Spleen (tissue), 11 donors: ENCODE measurements around the gene LRRC53. TPM values are rescaled to one million over a fixed set of nuclear protein-coding genes. Genes with fewer than 3 reads are reported as not detected.

Source experiments
- DNase-seq: peaks from one replicate; pipeline ENCODE4 v3.0.0-alpha.2; 2020
- H3K27ac ChIP-seq, 8 donors: fragments of 200-600 bp; sonication (generic) in 7 of 8; 1 replicate in 4 of 8; 2 replicates in 4 of 8; pipeline versions ENCODE4 v1.5.0 to v1.8.0; 2016 to 2021; ENCODE audit warnings: inconsistent platforms in 4 of 8, mild to moderate bottlenecking in 4 of 8, moderate library complexity in 1 of 8
- H3K27me3 ChIP-seq, 7 donors: fragments of 200-600 bp; sonication (generic) in 6 of 7; replicated peaks in 1 of 7; 1 replicate in 4 of 7; 2 replicates in 3 of 7; pipeline versions ENCODE4 v1.5.0 to v1.8.0; 2016 to 2021; ENCODE audit warnings: inconsistent platforms in 3 of 7, mild to moderate bottlenecking in 1 of 7
- H3K36me3 ChIP-seq, 6 donors: fragments of 200-600 bp; sonication (generic) in 5 of 6; 1 replicate in 4 of 6; 2 replicates in 2 of 6; pipeline versions ENCODE4 v1.5.0 to v1.8.0; 2016 to 2021; ENCODE audit warnings: inconsistent platforms in 2 of 6
- H3K4me1 ChIP-seq, 6 donors: fragments of 200-600 bp; sonication (generic) in 5 of 6; 1 replicate in 3 of 6; 2 replicates in 3 of 6; pipeline versions ENCODE4 v1.5.0 to v1.8.0; 2016 to 2021; ENCODE audit warnings: inconsistent platforms in 3 of 6
- H3K4me3 ChIP-seq, 8 donors: fragments of 200-600 bp; sonication (generic) in 7 of 8; 1 replicate in 4 of 8; 2 replicates in 4 of 8; pipeline versions ENCODE4 v1.5.0 to v1.8.0; 2016 to 2021; ENCODE audit warnings: inconsistent platforms in 4 of 8, mild to moderate bottlenecking in 4 of 8, moderate library complexity in 2 of 8
- H3K9me3 ChIP-seq, 8 donors: fragments of 200-600 bp; sonication (generic) in 7 of 8; 1 replicate in 4 of 8; 2 replicates in 4 of 8; pipeline versions ENCODE4 v1.5.0 to v1.8.0; 2016 to 2021; ENCODE audit warnings: inconsistent platforms in 4 of 8
- POLR2A ChIP-seq, 3 donors: fragments of 450-650 bp; IDR thresholded peaks; one replicate each; pipeline ENCODE4 v1.5.1; 2017; ENCODE audit warnings: antibody characterized with exemption in 3 of 3, mild to moderate bottlenecking in 1 of 3
- POLR2AphosphoS5 ChIP-seq, 3 donors: sonication (generic); formaldehyde crosslinking; IDR thresholded peaks; one replicate each; pipeline ENCODE4 v1.5.1; 2017; ENCODE audit warnings: antibody characterized with exemption in 3 of 3
- WGBS, 5 donors: extraction: QIAGEN DNeasy Blood & Tissue Kit in 3 of 5; methylation state at CpG; one replicate each; pipeline versions ENCODE4 v1.1.5 to v1.1.7; 2013 to 2018; 5-methylcytosine and 5-hydroxymethylcytosine counted together
- intact Hi-C: fragments of 100-400 bp; cut with DNase I; formaldehyde crosslinking; loops from one replicate; pipeline ENCODE4 v1.15.0; 2023; ENCODE audit warnings: low total_unique reads
- polyA plus RNA-seq, 3 donors: library from polyadenylated mRNA; stranded (reverse); fragments of 200-250 nt; gene quantifications; one replicate each; pipeline ENCODE4 v1.2.1, GENCODE V29; 2013
- total RNA-seq, 7 donors: library from RNA; depleted of rRNA in 3 of 7; stranded (reverse); fragments of >200 nt in 3 of 7; fragmentation: NEBNext Ultra II Directional in 4 of 7; extraction: Animal tissue kit (Norgen Biotek cat#: 25700) in 4 of 7; gene quantifications; one replicate each; pipeline versions ENCODE4 v1.1.0 to v1.2.1, GENCODE V29; 2016 to 2021
- TF ChIP-seq, protein P1 (sequence below), 11 experiments: fragments of 200-600 bp in 7 of 11; fragments of 450-650 bp in 4 of 11; sonication (generic) in 4 of 11; IDR thresholded peaks in 8 of 11; conservative IDR thresholded peaks in 3 of 11; 1 replicate in 7 of 11; 2 replicates in 4 of 11; pipeline versions ENCODE4 v1.4.0 to v1.8.0; 2016 to 2021; ENCODE audit warnings: antibody characterized with exemption in 11 of 11, inconsistent platforms in 4 of 11, mild to moderate bottlenecking in 1 of 11
- donor health status: healthy with polysubstance abuse.
- donor health status: DM: no; HTN: no; CAD: no; lungs with moderate emphysema.
- donor health status: DM: no; HTN: no; CAD: no.
- donor health status: Bipolar disorder and iron deficiency.
- donor health status: healthy.
- donor health status: DM: no; HTN: no; CAD: no.
- donor health status: DM: yes; HTN: yes; CAD: no.

Gene LRRC53
- total and polyA plus RNA-seq, 10 donors = not detected

DNA sequence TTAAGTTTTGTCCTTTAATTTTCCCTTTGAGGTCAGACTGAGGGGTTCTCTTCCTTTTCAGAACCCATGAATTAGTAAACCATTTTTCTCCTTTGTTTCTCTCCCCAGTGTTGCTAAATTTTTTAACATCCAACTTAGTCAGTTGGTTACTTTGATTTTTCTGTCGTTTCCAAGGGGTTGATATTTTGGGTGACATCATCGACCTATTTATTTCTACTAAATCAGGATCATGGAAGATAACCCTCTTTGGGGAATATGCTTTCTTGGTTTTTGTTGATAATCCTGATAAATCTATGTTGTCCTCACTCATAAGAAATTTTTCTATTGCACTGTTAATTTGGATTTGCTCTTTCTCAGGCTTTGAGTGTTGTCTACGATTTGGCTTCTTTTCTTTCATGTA is 40.9 kb downstream of the LRRC53 start:
- peaks cover 0 to 10% (median 0%) of the 10 kb centered on the region in 6 donors for H3K4me1 ChIP-seq
- DNase-seq = no peak
- H3K36me3 ChIP-seq = no peaks in the 10 kb centered on the region
- peaks cover 0 to 4% (median 0%) of the 10 kb centered on the region in 7 donors for H3K27me3 ChIP-seq
- intact Hi-C loops = no loop called here
- H3K27ac ChIP-seq = peak overlapping the region in 2 of 8 donors; percentile 16 to 47
- no peaks in the 10 kb centered on the region for H3K9me3 ChIP-seq
- WGBS, 5 donors = 60 to 85% (median 71%) methylated on average over 3 of the region's 3 CpGs
- TF ChIP-seq POLR2AphosphoS5 (IDR thresholded peaks at IDR 0.05) (no peak), POLR2A (IDR thresholded peaks at IDR 0.05) (no peak)
- TF ChIP-seq, protein P1, sequence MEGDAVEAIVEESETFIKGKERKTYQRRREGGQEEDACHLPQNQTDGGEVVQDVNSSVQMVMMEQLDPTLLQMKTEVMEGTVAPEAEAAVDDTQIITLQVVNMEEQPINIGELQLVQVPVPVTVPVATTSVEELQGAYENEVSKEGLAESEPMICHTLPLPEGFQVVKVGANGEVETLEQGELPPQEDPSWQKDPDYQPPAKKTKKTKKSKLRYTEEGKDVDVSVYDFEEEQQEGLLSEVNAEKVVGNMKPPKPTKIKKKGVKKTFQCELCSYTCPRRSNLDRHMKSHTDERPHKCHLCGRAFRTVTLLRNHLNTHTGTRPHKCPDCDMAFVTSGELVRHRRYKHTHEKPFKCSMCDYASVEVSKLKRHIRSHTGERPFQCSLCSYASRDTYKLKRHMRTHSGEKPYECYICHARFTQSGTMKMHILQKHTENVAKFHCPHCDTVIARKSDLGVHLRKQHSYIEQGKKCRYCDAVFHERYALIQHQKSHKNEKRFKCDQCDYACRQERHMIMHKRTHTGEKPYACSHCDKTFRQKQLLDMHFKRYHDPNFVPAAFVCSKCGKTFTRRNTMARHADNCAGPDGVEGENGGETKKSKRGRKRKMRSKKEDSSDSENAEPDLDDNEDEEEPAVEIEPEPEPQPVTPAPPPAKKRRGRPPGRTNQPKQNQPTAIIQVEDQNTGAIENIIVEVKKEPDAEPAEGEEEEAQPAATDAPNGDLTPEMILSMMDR (IDR thresholded peaks at IDR 0.05 in 8 of 11, conservative IDR thresholded peaks at IDR 0.05 in 3 of 11) = no peak
- H3K4me3 ChIP-seq = no peak overlapping the region

DNA sequence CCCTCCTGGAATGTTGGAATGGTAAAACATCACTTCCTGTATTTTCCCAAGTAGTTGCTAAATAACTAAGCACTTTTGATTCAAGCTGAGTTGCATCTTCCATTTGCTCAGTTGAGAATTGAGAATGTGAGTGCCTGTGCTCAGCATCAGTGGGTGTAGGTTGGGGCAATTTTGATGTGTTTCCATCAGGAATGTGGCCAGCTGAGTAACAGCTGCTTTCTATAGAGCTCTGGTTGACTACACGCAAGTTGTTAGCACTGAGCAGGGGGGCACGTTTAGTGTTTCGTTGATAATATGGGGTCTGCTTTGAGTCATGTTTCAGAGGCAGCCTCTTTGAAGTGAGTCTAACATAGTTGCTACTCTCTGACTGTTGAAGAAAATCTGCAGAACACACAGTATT is 41.5 kb downstream of the LRRC53 start:
- H3K4me3 ChIP-seq = no peak overlapping the region
- no peaks in the 10 kb centered on the region for H3K9me3 ChIP-seq
- WGBS, 5 donors = 36 to 64% (median 44%) methylated on average over 3 of the region's 3 CpGs
- H3K27ac ChIP-seq = peak overlapping the region in 4 of 8 donors; percentile 16 to 47 (median 24)
- DNase-seq = no peak
- H3K27me3 ChIP-seq = peaks cover 0 to 4% (median 0%) of the 10 kb centered on the region in 7 donors
- TF ChIP-seq POLR2A (IDR thresholded peaks at IDR 0.05) = no peak
- no peak for TF ChIP-seq POLR2AphosphoS5 (IDR thresholded peaks at IDR 0.05)
- TF ChIP-seq, protein P1 (IDR thresholded peaks at IDR 0.05 in 8 of 11, conservative IDR thresholded peaks at IDR 0.05 in 3 of 11) = no peak
- peaks cover 0 to 10% (median 0%) of the 10 kb centered on the region in 6 donors for H3K4me1 ChIP-seq
- no peaks in the 10 kb centered on the region for H3K36me3 ChIP-seq
- intact Hi-C loops = no loop called here

DNA sequence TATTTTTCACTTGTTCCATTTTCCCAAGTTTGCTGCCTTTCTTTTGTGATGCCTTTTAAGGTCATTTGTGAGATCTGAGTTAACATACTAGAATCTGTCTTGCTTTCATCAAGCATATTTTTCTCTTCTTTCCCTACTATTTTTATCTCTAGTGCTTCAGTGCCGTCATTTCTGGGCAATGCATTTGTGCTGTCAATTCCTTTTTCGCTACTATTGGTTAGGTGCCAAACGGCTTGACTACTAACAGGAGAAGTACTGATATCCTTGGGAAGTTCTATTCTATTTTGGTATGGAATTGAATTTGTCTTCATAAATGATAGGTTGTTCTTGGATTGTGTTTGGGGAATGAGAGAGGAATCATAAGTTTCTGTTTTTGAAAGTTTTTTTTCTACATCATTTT is 42.2 kb downstream of the LRRC53 start:
- TF ChIP-seq POLR2A (IDR thresholded peaks at IDR 0.05) (no peak), POLR2AphosphoS5 (IDR thresholded peaks at IDR 0.05) (no peak)
- TF ChIP-seq, protein P1 (IDR thresholded peaks at IDR 0.05 in 8 of 11, conservative IDR thresholded peaks at IDR 0.05 in 3 of 11) = no peak
- intact Hi-C loops = no loop called here
- Histone ChIP-seq H3K4me1 (peaks cover 0 to 10% (median 0%) of the 10 kb centered on the region in 6 donors), H3K4me3 (no peak overlapping the region), H3K27ac (peak overlapping the region in 4 of 8 donors; percentile 16 to 47 (median 24)), H3K27me3 (no peaks in the 10 kb centered on the region), H3K9me3 (peaks cover 0 to 3% (median 0%) of the 10 kb centered on the region in 8 donors), H3K36me3 (no peaks in the 10 kb centered on the region)
- no peak for DNase-seq
- 43 to 65% (median 60%) methylated on average over 3 of the region's 3 CpGs for WGBS, 5 donors

DNA sequence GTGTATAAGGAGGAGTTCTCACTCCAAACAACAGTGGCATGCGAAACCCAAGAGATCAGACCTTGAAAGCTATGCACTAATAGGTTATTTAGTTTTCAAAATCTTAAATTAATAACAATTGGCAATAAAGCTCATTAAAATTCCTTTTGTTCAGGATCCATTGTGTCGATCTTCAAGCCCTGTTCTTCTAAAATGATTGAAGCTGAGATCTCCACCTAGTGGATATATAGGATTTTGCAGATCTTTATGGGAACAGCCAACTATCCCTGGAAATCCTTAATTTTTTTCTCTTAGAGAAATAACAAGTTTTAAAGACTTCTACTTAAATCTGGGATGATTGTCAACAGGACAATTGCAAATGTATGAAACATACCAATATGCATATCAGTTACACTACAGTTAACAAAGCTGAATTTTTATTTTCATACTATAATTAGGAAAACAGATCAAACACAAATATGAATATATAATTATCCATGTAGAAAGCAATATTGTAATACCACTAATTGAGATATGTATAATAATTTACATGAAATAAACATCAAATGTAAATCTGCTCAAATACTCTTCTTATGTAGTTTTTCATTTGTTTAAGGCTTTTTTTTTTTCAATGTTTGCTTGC is 43.3 kb downstream of the LRRC53 start:
- no peaks in the 10 kb centered on the region for H3K36me3 ChIP-seq
- no peak overlapping the region for H3K27ac ChIP-seq
- no peak overlapping the region for H3K4me3 ChIP-seq
- TF ChIP-seq, protein P1 (IDR thresholded peaks at IDR 0.05 in 8 of 11, conservative IDR thresholded peaks at IDR 0.05 in 3 of 11) = peak in 7 of 11 experiments; percentile 20 to 61 (median 52)
- no peak for TF ChIP-seq POLR2A (IDR thresholded peaks at IDR 0.05)
- no peak for TF ChIP-seq POLR2AphosphoS5 (IDR thresholded peaks at IDR 0.05)
- intact Hi-C loops = no loop called here
- peaks cover 0 to 4% (median 0%) of the 10 kb centered on the region in 8 donors for H3K9me3 ChIP-seq
- no peak for DNase-seq
- WGBS, 5 donors = 6 to 19% (median 13%) methylated on average over 2 of the region's 2 CpGs
- H3K27me3 ChIP-seq = no peaks in the 10 kb centered on the region
- peaks cover 0 to 10% (median 0%) of the 10 kb centered on the region in 6 donors for H3K4me1 ChIP-seq
